HCT116 (cell line): Measurements from ENCODE around the gene EPHA4.

Experiments
- POLR2A ChIP-seq: IDR thresholded peaks from 2 replicates; pipeline ENCODE4 v1.7.0; 2011; ENCODE audit warnings: borderline replicate concordance; ENCODE audit not compliant: insufficient read depth, insufficient read length; ENCODE audit errors: extremely low read depth
- YY1 ChIP-seq: IDR thresholded peaks from 2 replicates; pipeline ENCODE4 v1.6.1; 2011; ENCODE audit warnings: low read length, low read depth, moderate library complexity, mild to moderate bottlenecking; ENCODE audit not compliant: insufficient replicate concordance; ENCODE audit errors: extremely low read depth
- TF ChIP-seq, protein P1 (sequence below), 3 experiments: fragments of 200-600 bp in 1 of 3; sonication (generic) in 1 of 3; IDR thresholded peaks in 2 of 3; conservative IDR thresholded peaks in 1 of 3; 2 replicates each; pipeline ENCODE4 v1.5.1; 2012 to 2017; ENCODE audit warnings: low read depth in 2 of 3, low read length in 2 of 3, antibody characterized with exemption in 1 of 3, borderline replicate concordance in 1 of 3, control low read depth in 1 of 3, mild to moderate bottlenecking in 1 of 3, mixed read lengths in 1 of 3, mixed run types in 1 of 3, moderate library complexity in 1 of 3; ENCODE audit not compliant: insufficient read depth in 1 of 3
- TF ChIP-seq, protein P2 (sequence below): IDR thresholded peaks from 2 replicates; pipeline ENCODE4 v1.6.1; 2012

DNA sequence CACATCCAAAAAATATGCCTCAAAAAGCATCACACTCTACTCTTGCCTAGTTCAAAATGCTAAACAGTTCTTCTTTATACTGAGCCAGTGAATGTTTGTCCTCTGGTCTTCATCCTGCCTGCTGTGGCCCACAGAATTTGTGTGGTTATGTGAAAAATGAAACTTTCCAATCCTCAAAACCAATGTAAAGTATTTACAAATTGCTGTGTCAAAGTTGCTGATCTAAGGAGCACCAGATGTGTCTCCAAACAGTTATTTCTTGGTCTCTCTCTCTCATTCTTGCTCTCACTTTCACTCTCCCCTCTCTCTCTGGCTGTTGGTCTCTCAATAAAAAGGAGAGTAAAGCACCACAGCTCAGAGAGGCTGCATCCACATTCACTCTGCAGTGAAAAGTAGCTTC lies 23.0 kb downstream of the EPHA4 start:
- TF ChIP-seq, protein P1, sequence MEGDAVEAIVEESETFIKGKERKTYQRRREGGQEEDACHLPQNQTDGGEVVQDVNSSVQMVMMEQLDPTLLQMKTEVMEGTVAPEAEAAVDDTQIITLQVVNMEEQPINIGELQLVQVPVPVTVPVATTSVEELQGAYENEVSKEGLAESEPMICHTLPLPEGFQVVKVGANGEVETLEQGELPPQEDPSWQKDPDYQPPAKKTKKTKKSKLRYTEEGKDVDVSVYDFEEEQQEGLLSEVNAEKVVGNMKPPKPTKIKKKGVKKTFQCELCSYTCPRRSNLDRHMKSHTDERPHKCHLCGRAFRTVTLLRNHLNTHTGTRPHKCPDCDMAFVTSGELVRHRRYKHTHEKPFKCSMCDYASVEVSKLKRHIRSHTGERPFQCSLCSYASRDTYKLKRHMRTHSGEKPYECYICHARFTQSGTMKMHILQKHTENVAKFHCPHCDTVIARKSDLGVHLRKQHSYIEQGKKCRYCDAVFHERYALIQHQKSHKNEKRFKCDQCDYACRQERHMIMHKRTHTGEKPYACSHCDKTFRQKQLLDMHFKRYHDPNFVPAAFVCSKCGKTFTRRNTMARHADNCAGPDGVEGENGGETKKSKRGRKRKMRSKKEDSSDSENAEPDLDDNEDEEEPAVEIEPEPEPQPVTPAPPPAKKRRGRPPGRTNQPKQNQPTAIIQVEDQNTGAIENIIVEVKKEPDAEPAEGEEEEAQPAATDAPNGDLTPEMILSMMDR (IDR thresholded peaks at IDR 0.05 in 2 of 3, conservative IDR thresholded peaks at IDR 0.05 in 1 of 3; ENCODE audit: borderline replicate concordance in 1 of 3, insufficient read depth in 1 of 3, low read depth in 2 of 3, low read length in 2 of 3), result no peak
- TF ChIP-seq YY1 (no peak), POLR2A (no peak)
- TF ChIP-seq, protein P2, sequence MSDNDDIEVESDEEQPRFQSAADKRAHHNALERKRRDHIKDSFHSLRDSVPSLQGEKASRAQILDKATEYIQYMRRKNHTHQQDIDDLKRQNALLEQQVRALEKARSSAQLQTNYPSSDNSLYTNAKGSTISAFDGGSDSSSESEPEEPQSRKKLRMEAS, result no peak
